Upper lobe of right lung (tissue), 1 donor: ENCODE data around the gene REEP1. TPM values are rescaled to one million over a fixed set of nuclear protein-coding genes. Genes with fewer than 3 reads are reported as not detected.
A peak's percentile ranks its signal among the peaks of the same experiment; 100 is the strongest.

ENCODE experiments used
- ATAC-seq: fragments of 200-7000 bp; cut with Tn5 transposase; one replicate; pipeline ENCODE4 v1.9.1; 2020; ENCODE audit warnings: mild to moderate bottlenecking, moderate library complexity
- DNase-seq: peaks from one replicate; pipeline ENCODE4 v3.0.0-alpha.2; 2020
- H3K27ac ChIP-seq: fragments of 200-600 bp; one replicate; pipeline ENCODE4 v1.8.0; 2022
- H3K27me3 ChIP-seq: fragments of 200-600 bp; one replicate; pipeline ENCODE4 v1.8.0; 2022; ENCODE audit warnings: mild to moderate bottlenecking
- H3K36me3 ChIP-seq: fragments of 200-600 bp; one replicate; pipeline ENCODE4 v1.8.0; 2022
- H3K4me1 ChIP-seq: fragments of 200-600 bp; one replicate; pipeline ENCODE4 v1.8.0; 2022
- H3K4me3 ChIP-seq: fragments of 200-600 bp; one replicate; pipeline ENCODE4 v1.8.0; 2022; ENCODE audit warnings: mild to moderate bottlenecking
- H3K9me3 ChIP-seq: fragments of 200-600 bp; one replicate; pipeline ENCODE4 v1.8.0; 2022
- intact Hi-C: fragments of 100-400 bp; cut with DNase I; formaldehyde crosslinking; loops from one replicate; pipeline ENCODE4 v1.11.0; 2022
- total RNA-seq: library from RNA; stranded (reverse); fragmentation: NEBNext Ultra II Directional; extraction: Animal tissue kit (Norgen Biotek cat#: 25700); gene quantifications from one replicate; pipeline ENCODE4 v1.2.1, GENCODE V29; 2021
- TF ChIP-seq, protein P1 (sequence below): fragments of 200-600 bp; IDR thresholded peaks from one replicate; pipeline ENCODE4 v1.8.0; 2022; ENCODE audit warnings: antibody characterized with exemption
- donor health status: DM: no; HTN: yes; CAD: no; lungs with severe emphysema.

The REEP1 gene
- total RNA-seq, 1 donor from 2014 or later = 7.8 TPM

- ATAC-seq = no peak
- Histone ChIP-seq H3K4me3 (no peak overlapping the region), H3K4me1 (peaks cover 14% of the 10 kb centered on the region), H3K27me3 (no peaks in the 10 kb centered on the region), H3K36me3 (no peaks in the 10 kb centered on the region), H3K27ac (no peak overlapping the region), H3K9me3 (no peaks in the 10 kb centered on the region)
- peak; percentile 20 for DNase-seq
- intact Hi-C loops = no loop called here
- TF ChIP-seq, protein P1, sequence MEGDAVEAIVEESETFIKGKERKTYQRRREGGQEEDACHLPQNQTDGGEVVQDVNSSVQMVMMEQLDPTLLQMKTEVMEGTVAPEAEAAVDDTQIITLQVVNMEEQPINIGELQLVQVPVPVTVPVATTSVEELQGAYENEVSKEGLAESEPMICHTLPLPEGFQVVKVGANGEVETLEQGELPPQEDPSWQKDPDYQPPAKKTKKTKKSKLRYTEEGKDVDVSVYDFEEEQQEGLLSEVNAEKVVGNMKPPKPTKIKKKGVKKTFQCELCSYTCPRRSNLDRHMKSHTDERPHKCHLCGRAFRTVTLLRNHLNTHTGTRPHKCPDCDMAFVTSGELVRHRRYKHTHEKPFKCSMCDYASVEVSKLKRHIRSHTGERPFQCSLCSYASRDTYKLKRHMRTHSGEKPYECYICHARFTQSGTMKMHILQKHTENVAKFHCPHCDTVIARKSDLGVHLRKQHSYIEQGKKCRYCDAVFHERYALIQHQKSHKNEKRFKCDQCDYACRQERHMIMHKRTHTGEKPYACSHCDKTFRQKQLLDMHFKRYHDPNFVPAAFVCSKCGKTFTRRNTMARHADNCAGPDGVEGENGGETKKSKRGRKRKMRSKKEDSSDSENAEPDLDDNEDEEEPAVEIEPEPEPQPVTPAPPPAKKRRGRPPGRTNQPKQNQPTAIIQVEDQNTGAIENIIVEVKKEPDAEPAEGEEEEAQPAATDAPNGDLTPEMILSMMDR = no peak
These were observed 36.4 kb downstream of the REEP1 start for GRCh38 chr2:86301009-86301408.

GRCh38 chr2:86300496-86300895 is 36.9 kb downstream of the REEP1 start:
- intact Hi-C loops = no loop called here
- H3K27ac ChIP-seq = no peak overlapping the region
- TF ChIP-seq, protein P1 = no peak
- H3K4me3 ChIP-seq = no peak overlapping the region
- no peaks in the 10 kb centered on the region for H3K9me3 ChIP-seq
- H3K27me3 ChIP-seq = no peaks in the 10 kb centered on the region
- ATAC-seq (no peak), DNase-seq (peak; percentile 11)
- H3K36me3 ChIP-seq = no peaks in the 10 kb centered on the region
- H3K4me1 ChIP-seq = peaks cover 14% of the 10 kb centered on the region

DNA sequence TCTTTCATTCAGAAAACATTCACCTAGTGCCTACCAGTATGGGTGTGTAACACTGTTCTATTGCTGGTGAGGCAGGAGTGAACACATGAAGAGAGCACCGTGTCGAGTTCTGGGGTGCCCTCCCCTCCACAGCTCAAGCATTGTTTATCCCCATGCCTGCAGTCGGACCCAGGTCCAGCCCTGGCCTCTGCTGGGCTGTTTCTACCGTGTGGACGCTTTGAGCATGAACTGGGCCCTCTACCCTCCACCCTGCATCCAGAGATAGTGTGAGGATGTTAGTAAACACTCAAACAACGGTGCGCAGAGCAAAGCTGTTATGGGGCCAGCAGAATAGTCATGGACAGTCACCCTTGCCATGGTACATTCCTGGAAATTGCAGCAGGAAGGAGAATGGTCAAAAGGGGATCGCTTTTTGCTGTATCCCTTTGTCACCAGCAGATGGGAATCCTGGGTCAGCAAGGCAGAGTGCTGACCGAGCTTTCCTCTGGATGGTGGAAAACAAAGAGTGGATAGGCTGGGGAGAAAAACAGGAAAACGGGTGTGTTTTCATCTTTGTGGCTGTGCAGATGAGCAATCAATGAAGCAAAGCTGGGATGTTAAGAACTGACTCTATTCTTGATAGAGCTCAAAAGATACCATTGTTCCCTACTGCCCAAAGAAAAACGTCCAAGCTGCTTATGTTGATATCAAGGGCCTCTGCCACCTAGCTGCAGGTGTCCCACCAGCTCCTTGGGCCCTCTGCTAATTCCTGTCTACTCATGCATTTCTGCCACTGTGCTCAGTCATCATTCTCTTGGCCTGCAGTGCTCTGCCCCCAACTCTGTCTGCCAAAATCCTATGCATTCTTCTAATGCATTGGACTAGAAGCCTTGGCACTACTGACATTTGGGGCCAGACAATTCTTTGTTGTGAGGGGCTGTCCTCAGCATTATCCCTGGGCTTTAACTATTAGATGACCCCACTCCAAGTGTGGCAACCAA is 38.7 kb downstream of the REEP1 start:
- ATAC-seq (peak; percentile 38), DNase-seq (peak; percentile 40)
- Histone ChIP-seq H3K4me1 (peaks cover 14% of the 10 kb centered on the region), H3K27me3 (no peaks in the 10 kb centered on the region), H3K4me3 (no peak overlapping the region), H3K36me3 (no peaks in the 10 kb centered on the region), H3K27ac (no peak overlapping the region), H3K9me3 (no peaks in the 10 kb centered on the region)
- TF ChIP-seq, protein P1 = peak; percentile 28
- intact Hi-C loops = loop anchor here (10.0 kb wide), 1 partner anchor 74 kb away; no protein-coding TSS in a partner anchor

DNA sequence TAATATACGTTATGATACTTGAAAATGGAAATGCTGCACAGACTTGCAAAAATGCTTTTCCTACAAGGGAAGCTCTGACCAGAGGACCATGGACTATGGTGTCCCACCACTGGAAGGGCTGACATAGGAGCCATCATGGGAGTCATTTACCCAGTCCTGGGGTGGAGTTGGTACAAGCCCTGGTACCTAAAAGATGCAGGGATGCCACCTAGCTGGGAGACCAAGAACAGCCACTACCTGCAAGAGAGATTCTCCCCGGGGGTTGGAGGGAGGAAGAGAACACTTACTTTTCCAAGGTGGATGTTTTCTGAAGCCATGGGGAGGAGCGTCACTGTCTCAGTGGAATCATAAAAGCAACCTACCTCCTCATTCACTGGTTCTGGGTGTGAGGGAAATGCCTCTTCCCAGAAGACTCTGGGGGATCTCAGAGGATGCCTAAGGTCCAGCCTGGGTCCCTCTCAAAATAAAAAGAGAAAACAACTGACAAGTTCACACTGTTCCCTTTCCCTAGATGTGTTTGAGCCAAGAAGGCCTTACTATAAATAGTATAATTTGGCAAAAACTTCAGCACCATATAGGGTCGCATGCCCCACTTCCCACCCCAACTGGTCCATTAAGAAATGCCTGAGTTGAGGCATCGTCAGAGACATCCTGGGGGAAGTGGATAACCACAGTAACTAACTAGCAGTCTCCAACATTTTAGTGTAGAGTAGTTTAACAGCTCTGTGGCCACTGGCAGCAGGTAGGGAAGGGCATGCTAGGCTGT is 39.9 kb downstream of the REEP1 start:
- H3K9me3 ChIP-seq = no peaks in the 10 kb centered on the region
- DNase-seq (no peak), ATAC-seq (peak; percentile 47)
- H3K27me3 ChIP-seq = no peaks in the 10 kb centered on the region
- H3K27ac ChIP-seq = no peak overlapping the region
- H3K4me3 ChIP-seq = no peak overlapping the region
- no peaks in the 10 kb centered on the region for H3K36me3 ChIP-seq
- peaks cover 14% of the 10 kb centered on the region for H3K4me1 ChIP-seq
- intact Hi-C loops = loop anchor here (10.0 kb wide), 1 partner anchor 73 kb away; no protein-coding TSS in a partner anchor
- TF ChIP-seq, protein P1 = no peak

DNA sequence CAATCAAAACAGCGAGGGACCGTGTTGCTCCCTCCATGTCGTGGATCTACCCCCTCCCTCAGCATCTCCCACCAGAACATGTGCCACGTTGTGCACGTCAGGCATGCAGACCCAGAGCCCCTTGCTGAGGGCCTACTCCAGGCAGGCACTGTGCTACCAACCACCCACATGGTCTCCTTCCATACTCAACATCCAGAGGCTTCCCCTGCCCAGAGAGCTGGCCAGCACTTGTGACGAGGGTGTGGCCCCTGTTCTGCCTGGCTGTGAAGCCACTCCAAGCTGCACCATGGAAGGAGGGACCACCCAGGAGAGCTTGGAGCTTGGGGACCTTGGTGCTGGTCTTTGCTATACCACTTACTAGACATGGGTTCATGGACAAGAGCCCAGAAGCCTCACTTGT is 40.5 kb downstream of the REEP1 start:
- intact Hi-C loops = loop anchor here (10.0 kb wide), 1 partner anchor 72 kb away; no protein-coding TSS in a partner anchor
- no peak overlapping the region for H3K27ac ChIP-seq
- H3K36me3 ChIP-seq = no peaks in the 10 kb centered on the region

More for the DNA sequence above, 40.5 kb downstream of the REEP1 start:
- no peak for ATAC-seq
- DNase-seq = no peak
- Histone ChIP-seq H3K27me3 (no peaks in the 10 kb centered on the region), H3K4me1 (peaks cover 10% of the 10 kb centered on the region), H3K9me3 (no peaks in the 10 kb centered on the region), H3K4me3 (no peak overlapping the region)
- TF ChIP-seq, protein P1 = no peak
